22Rv1 (cell line): ENCODE measurements around the gene MEX3A.

Source experiments
- ZFX ChIP-seq: fragments of 450-650 bp; IDR thresholded peaks from 2 replicates; pipeline ENCODE4 v1.6.1; 2017; ENCODE audit warnings: antibody characterized with exemption, borderline replicate concordance
- TF ChIP-seq, protein P1 (sequence below): fragments of 450-650 bp; IDR thresholded peaks from 2 replicates; pipeline ENCODE4 v1.5.1; 2017; ENCODE audit warnings: mild to moderate bottlenecking

DNA sequence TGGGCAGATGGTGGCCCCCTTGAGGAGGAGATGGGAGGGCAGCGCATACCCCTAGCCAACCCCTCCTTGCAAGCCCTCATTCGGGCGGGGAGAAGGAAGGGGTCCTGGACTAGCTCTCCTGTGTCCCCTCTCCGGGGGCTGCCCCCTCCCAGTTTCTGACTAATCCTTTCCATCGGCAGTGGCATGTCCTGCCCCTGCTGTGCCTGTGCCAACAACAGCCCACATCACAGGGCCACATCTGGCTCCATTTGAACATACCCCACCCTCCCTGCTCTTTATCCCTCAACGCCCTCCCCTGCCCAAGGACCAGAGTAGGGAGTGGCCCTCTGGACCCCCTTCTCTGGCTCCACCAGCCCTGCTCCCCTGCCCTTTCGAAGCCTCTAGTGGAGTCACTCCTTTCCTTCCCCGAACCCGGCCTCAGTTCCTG, 21.3 kb upstream of the MEX3A start:
- TF ChIP-seq, protein P1, sequence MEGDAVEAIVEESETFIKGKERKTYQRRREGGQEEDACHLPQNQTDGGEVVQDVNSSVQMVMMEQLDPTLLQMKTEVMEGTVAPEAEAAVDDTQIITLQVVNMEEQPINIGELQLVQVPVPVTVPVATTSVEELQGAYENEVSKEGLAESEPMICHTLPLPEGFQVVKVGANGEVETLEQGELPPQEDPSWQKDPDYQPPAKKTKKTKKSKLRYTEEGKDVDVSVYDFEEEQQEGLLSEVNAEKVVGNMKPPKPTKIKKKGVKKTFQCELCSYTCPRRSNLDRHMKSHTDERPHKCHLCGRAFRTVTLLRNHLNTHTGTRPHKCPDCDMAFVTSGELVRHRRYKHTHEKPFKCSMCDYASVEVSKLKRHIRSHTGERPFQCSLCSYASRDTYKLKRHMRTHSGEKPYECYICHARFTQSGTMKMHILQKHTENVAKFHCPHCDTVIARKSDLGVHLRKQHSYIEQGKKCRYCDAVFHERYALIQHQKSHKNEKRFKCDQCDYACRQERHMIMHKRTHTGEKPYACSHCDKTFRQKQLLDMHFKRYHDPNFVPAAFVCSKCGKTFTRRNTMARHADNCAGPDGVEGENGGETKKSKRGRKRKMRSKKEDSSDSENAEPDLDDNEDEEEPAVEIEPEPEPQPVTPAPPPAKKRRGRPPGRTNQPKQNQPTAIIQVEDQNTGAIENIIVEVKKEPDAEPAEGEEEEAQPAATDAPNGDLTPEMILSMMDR = no peak
- no peak for TF ChIP-seq ZFX
